HUES64 (cell line): ENCODE data around the gene PHAF1.

ENCODE experiments used
- H3K27ac ChIP-seq: 2 replicates; pipeline ENCODE4 v1.7.0; 2013; ENCODE audit warnings: low read depth, low read length, inconsistent platforms
- H3K27me3 ChIP-seq: 2 replicates; pipeline ENCODE4 v1.6.1; 2013; ENCODE audit warnings: mild to moderate bottlenecking, low read length; ENCODE audit not compliant: insufficient read depth
- H3K36me3 ChIP-seq: 2 replicates; pipeline ENCODE4 v1.6.1; 2013; ENCODE audit warnings: mild to moderate bottlenecking, low read length; ENCODE audit not compliant: insufficient read depth
- H3K4me1 ChIP-seq: 2 replicates; pipeline ENCODE4 v1.6.1; 2013; ENCODE audit warnings: mild to moderate bottlenecking, low read length, moderate library complexity; ENCODE audit not compliant: insufficient read depth
- H3K4me3 ChIP-seq: 2 replicates; pipeline ENCODE4 v1.5.1; 2013; ENCODE audit warnings: mild to moderate bottlenecking, low read length, moderate library complexity
- H3K9ac ChIP-seq: 2 replicates; pipeline ENCODE4 v1.6.1; 2013; ENCODE audit warnings: mild to moderate bottlenecking, low read depth, low read length
- H3K9me3 ChIP-seq: 2 replicates; pipeline ENCODE4 v1.6.1; 2013; ENCODE audit warnings: low read depth, low read length; ENCODE audit not compliant: insufficient read depth
- WGBS: fragments of 150-250, 120-280 bp; methylation state at CpG from one replicate; pipeline ENCODE4 v1.1.7; 2013; ENCODE audit warnings: missing lambda C conversion rate; 5-methylcytosine and 5-hydroxymethylcytosine counted together

PHAF1 gene

DNA sequence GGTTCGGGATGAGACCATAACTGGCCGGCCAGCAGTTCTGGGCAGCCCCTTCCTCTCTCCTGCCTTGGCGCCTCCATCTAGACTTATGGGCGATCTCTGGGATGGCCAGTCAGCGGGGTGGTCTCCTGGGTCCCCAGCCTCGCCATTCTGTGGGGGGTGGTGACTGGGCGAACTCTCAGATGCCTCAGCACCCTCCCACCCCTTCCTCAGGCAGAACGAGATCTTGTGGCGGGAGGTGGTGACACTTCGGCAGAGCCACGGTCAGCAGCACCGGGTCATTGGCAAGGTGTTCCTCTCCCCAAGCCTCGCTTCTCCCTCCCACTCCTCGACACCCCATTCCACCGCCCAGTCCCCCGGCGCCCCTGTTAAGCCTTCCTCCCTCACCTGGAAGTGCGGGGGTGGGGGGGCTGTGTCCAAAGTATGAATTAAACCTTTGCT, 56.4 kb downstream of the PHAF1 start:
- no peaks in the 10 kb centered on the region for H3K36me3 ChIP-seq
- H3K27ac ChIP-seq = no peak overlapping the region
- peaks cover 96% of the 10 kb centered on the region for H3K27me3 ChIP-seq
- 19% methylated on average over 16 of the region's 18 CpGs for WGBS
- peaks cover 5% of the 10 kb centered on the region for H3K4me1 ChIP-seq
- H3K9ac ChIP-seq = no peak overlapping the region
- no peak overlapping the region for H3K4me3 ChIP-seq
- no peaks in the 10 kb centered on the region for H3K9me3 ChIP-seq

GRCh38 chr16:67166598-67167168, 56.9 kb downstream of the PHAF1 start:
- H3K9ac ChIP-seq = no peak overlapping the region
- no peak overlapping the region for H3K27ac ChIP-seq
- H3K4me1 ChIP-seq = peaks cover 5% of the 10 kb centered on the region
- WGBS = 66% methylated on average over 5 of the region's 5 CpGs
- H3K9me3 ChIP-seq = no peaks in the 10 kb centered on the region
- H3K36me3 ChIP-seq = no peaks in the 10 kb centered on the region
- H3K27me3 ChIP-seq = peaks cover 96% of the 10 kb centered on the region
- H3K4me3 ChIP-seq = no peak overlapping the region

DNA sequence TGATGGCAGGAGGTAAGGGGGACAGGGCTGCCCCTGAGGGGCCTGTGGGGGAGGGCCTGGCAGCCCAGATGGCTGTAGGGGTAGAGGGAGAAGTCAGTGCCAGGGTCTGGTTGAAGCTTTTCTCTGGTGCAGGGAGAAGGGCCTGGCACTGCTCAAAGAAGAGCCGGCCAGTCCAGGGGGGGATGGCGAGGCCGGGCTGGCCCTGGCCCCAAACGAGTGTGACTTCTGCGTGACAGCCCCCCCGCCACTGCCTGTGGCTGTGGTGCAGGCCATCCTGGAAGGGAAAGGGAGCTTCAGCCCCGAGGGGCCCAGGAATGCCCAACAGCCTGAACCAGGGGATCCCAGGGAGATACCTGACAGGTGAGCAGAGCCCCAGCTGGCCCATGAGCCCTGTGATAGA, 57.8 kb downstream of the PHAF1 start:
- WGBS = 75% methylated on average over 7 of the region's 7 CpGs

GRCh38 chr16:67169011-67169451, 59.3 kb downstream of the PHAF1 start:
- Histone ChIP-seq H3K9ac (no peak overlapping the region), H3K4me1 (peaks cover 12% of the 10 kb centered on the region), H3K4me3 (peak overlapping the region; percentile 59), H3K9me3 (no peaks in the 10 kb centered on the region), H3K36me3 (no peaks in the 10 kb centered on the region), H3K27me3 (peaks cover 96% of the 10 kb centered on the region), H3K27ac (no peak overlapping the region)
- WGBS = 26% methylated on average over 9 of the region's 9 CpGs

More for the DNA sequence above, 57.8 kb downstream of the PHAF1 start:
- Histone ChIP-seq H3K4me3 (no peak overlapping the region), H3K9me3 (no peaks in the 10 kb centered on the region), H3K9ac (no peak overlapping the region), H3K36me3 (no peaks in the 10 kb centered on the region), H3K27ac (no peak overlapping the region), H3K27me3 (peaks cover 96% of the 10 kb centered on the region), H3K4me1 (peaks cover 5% of the 10 kb centered on the region)

DNA sequence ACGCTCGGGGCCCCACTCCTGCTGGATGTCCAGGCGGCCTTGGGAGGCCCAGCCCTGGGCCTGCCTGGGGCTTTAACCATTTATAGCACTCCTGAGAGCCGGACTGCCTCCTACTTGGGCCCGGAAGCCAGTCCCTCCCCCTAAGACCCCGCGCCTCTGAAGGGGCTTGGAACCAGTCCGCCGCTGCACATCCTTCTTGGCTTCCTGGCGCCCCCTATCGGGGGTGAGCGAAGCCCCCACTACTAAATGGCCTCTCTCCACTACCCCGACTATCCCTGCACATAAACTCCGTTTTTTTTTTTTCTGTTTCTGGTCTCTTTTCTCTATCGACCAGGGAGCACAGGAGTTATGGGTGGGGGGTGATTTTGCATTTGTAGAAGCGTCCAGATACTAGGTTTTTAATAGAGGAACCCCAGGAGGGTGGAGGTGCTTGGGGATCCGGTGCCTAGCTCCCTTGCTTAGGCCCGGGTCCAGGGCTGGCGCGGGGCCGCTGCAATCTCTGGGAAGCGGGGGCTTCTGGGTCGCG, 60.0 kb downstream of the PHAF1 start:
- no peak overlapping the region for H3K27ac ChIP-seq
- H3K27me3 ChIP-seq = peaks cover 96% of the 10 kb centered on the region
- peaks cover 12% of the 10 kb centered on the region for H3K4me1 ChIP-seq
- no peaks in the 10 kb centered on the region for H3K9me3 ChIP-seq
- H3K9ac ChIP-seq = peak overlapping the region; percentile 27; the same call in 1 of the 2 replicates
- peak overlapping the region; percentile 59 for H3K4me3 ChIP-seq
- H3K36me3 ChIP-seq = no peaks in the 10 kb centered on the region
- 1% methylated on average over 24 of the region's 24 CpGs for WGBS

GRCh38 chr16:67170168-67170948, 60.6 kb downstream of the PHAF1 start, which contains the start of gene NOL3:
NOL3 (plus strand) TSS chr16:67170538.
- Histone ChIP-seq H3K4me1 (peaks cover 12% of the 10 kb centered on the region), H3K27ac (no peak within 1 kb of the TSS), H3K9ac (peak within 1 kb of the TSS; percentile 55), H3K36me3 (no peaks in the 10 kb centered on the region), H3K27me3 (peaks cover 96% of the 10 kb centered on the region), H3K9me3 (no peaks in the 10 kb centered on the region), H3K4me3 (peak within 1 kb of the TSS; percentile 59)
- 2% methylated on average over 43 of the region's 50 CpGs for WGBS

- no peak overlapping the region for H3K27ac ChIP-seq
These were observed 61.4 kb downstream of the PHAF1 start for GRCh38 chr16:67170949-67171649.

GRCh38 chr16:67173323-67173722, 63.6 kb downstream of the PHAF1 start:
- H3K4me1 ChIP-seq = peaks cover 12% of the 10 kb centered on the region
- no peaks in the 10 kb centered on the region for H3K36me3 ChIP-seq
- H3K4me3 ChIP-seq = peak overlapping the region; percentile 50
- H3K9me3 ChIP-seq = no peaks in the 10 kb centered on the region
- WGBS = 78% methylated on average over 1 of the region's 1 CpG
- peaks cover 94% of the 10 kb centered on the region for H3K27me3 ChIP-seq
- no peak overlapping the region for H3K27ac ChIP-seq
- no peak overlapping the region for H3K9ac ChIP-seq

More at GRCh38 chr16:67170949-67171649, 61.4 kb downstream of the PHAF1 start:
- Histone ChIP-seq H3K9ac (peak overlapping the region; percentile 55), H3K27me3 (peaks cover 96% of the 10 kb centered on the region), H3K4me1 (peaks cover 12% of the 10 kb centered on the region), H3K9me3 (no peaks in the 10 kb centered on the region), H3K4me3 (peak overlapping the region; percentile 59), H3K36me3 (no peaks in the 10 kb centered on the region)
- WGBS = 36% methylated on average over 14 of the region's 14 CpGs

DNA sequence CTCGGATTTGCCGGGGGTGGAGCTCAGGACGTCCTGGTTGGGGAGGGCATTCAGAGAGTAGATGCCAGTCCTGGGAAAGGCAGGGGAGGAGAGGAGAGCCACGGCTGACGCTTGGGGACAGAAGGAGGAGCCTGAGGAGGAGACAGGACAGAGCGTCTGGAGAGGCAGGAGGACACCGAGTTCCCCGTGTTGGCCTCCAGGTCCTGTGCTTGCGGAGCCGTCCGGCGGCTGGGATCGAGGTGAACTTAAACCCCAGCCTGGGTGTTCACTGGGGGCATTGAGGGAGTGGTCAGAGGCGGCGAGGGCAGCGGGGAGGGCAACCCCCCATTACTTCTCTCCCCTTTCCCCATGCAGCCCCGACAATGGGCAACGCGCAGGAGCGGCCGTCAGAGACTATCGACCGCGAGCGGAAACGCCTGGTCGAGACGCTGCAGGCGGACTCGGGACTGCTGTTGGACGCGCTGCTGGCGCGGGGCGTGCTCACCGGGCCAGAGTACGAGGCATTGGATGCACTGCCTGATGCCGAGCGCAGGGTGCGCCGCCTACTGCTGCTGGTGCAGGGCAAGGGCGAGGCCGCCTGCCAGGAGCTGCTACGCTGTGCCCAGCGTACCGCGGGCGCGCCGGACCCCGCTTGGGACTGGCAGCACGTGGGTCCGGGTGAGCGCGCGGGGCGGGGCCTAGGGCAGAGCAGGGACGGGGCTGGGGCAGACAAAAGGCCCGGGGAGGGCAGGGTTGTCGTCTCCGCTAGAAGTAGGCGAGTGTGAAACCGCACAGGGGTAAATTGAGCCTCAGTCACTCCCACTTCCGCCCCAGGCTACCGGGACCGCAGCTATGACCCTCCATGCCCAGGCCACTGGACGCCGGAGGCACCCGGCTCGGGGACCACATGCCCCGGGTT, 64.3 kb downstream of the PHAF1 start:
- H3K9ac ChIP-seq = no peak overlapping the region
- peaks cover 12% of the 10 kb centered on the region for H3K4me1 ChIP-seq
- H3K4me3 ChIP-seq = peak overlapping the region; percentile 50
- H3K9me3 ChIP-seq = no peaks in the 10 kb centered on the region
- no peaks in the 10 kb centered on the region for H3K36me3 ChIP-seq
- WGBS = 2% methylated on average over 69 of the region's 71 CpGs
- H3K27me3 ChIP-seq = peaks cover 93% of the 10 kb centered on the region
- H3K27ac ChIP-seq = no peak overlapping the region

DNA sequence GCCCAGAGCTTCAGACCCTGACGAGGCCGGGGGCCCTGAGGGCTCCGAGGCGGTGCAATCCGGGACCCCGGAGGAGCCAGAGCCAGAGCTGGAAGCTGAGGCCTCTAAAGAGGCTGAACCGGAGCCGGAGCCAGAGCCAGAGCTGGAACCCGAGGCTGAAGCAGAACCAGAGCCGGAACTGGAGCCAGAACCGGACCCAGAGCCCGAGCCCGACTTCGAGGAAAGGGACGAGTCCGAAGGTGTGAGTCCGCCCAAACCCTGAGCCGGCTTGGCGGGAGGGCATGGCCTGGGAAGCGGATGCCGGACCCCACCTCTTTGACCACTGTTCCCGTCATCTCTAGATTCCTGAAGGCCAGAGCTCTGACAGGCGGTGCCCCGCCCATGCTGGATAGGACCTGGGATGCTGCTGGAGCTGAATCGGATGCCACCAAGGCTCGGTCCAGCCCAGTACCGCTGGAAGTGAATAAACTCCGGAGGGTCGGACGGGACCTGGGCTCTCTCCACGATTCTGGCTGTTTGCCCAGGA, 65.0 kb downstream of the PHAF1 start:
- Histone ChIP-seq H3K4me1 (peaks cover 12% of the 10 kb centered on the region), H3K9me3 (no peaks in the 10 kb centered on the region), H3K27ac (no peak overlapping the region), H3K27me3 (peaks cover 86% of the 10 kb centered on the region), H3K36me3 (no peaks in the 10 kb centered on the region), H3K9ac (no peak overlapping the region), H3K4me3 (peak overlapping the region; percentile 50)
- WGBS = 63% methylated on average over 31 of the region's 31 CpGs
